MM.1S (cell line): ENCODE data around the gene EDN3.

Experiments used
- DNase-seq: peaks from one replicate; pipeline ENCODE4 v3.0.0-alpha.2; 2015
- H2AFZ ChIP-seq: fragments of 300-600 bp; sonication (generic); 2 replicates; pipeline ENCODE4 v1.6.0; 2016; ENCODE audit warnings: antibody characterized with exemption, low read length
- H3F3A ChIP-seq: fragments of 300-600 bp; sonication (generic); 2 replicates; pipeline ENCODE4 v1.6.1; 2016; ENCODE audit warnings: mild to moderate bottlenecking, antibody characterized with exemption, low read length, moderate library complexity, mixed read lengths; ENCODE audit not compliant: insufficient read depth
- H3K27ac ChIP-seq: fragments of 300-600 bp; sonication (generic); 2 replicates; pipeline ENCODE4 v1.5.1; 2016; ENCODE audit warnings: mild to moderate bottlenecking, low read length
- H3K27me3 ChIP-seq: fragments of 300-600 bp; sonication (generic); replicated peaks from 2 replicates; pipeline ENCODE4 v1.6.0; 2016; ENCODE audit warnings: low read length; ENCODE audit not compliant: insufficient read depth
- H3K36me3 ChIP-seq: fragments of 300-600 bp; sonication (generic); replicated peaks from 2 replicates; pipeline ENCODE4 v1.6.1; 2016; ENCODE audit warnings: mild to moderate bottlenecking, low read length, mixed read lengths; ENCODE audit not compliant: insufficient read depth
- H3K4me1 ChIP-seq: fragments of 300-600 bp; sonication (generic); 2 replicates; pipeline ENCODE4 v1.6.1; 2016; ENCODE audit warnings: low read length, mixed read lengths
- H3K4me2 ChIP-seq: fragments of 300-600 bp; sonication (generic); 2 replicates; pipeline ENCODE4 v1.6.0; 2016; ENCODE audit warnings: low read depth, low read length
- H3K4me3 ChIP-seq: fragments of 300-600 bp; sonication (generic); 2 replicates; pipeline ENCODE4 v1.5.1; 2016; ENCODE audit warnings: low read length, mixed read lengths
- H3K79me2 ChIP-seq: fragments of 300-600 bp; sonication (generic); 2 replicates; pipeline ENCODE4 v1.6.1; 2016; ENCODE audit warnings: mixed run types, low read length, mixed read lengths
- H3K9ac ChIP-seq: fragments of 300-600 bp; sonication (generic); 2 replicates; pipeline ENCODE4 v1.6.1; 2016; ENCODE audit warnings: low read length, mixed read lengths
- H3K9me2 ChIP-seq: fragments of 300-600 bp; sonication (generic); replicated peaks from 2 replicates; pipeline ENCODE4 v1.6.1; 2016; ENCODE audit warnings: mild to moderate bottlenecking, low read length, mixed read lengths; ENCODE audit not compliant: insufficient read depth
- H3K9me3 ChIP-seq: fragments of 300-600 bp; sonication (generic); replicated peaks from 2 replicates; pipeline ENCODE4 v1.6.1; 2016; ENCODE audit warnings: mild to moderate bottlenecking, low read length, mixed read lengths; ENCODE audit not compliant: insufficient read depth
- H4K20me1 ChIP-seq: fragments of 300-600 bp; sonication (generic); 2 replicates; pipeline ENCODE4 v1.6.1; 2016; ENCODE audit warnings: mild to moderate bottlenecking, low read length, moderate library complexity, mixed read lengths; ENCODE audit not compliant: insufficient read depth
- EZH2 ChIP-seq: fragments of 300-600 bp; sonication (generic); optimal IDR thresholded peaks from 2 replicates; pipeline ENCODE3; 2017; ENCODE audit warnings: low read depth, mild to moderate bottlenecking, antibody characterized with exemption, low read length, mixed read lengths
- EZH2phosphoT487 ChIP-seq: fragments of 300-600 bp; sonication (generic); IDR thresholded peaks from 2 replicates; pipeline ENCODE4 v1.6.1; 2018; ENCODE audit warnings: antibody characterized with exemption, low read length
- TF ChIP-seq, protein P1 (sequence below): fragments of 300-600 bp; sonication (generic); IDR thresholded peaks from 2 replicates; pipeline ENCODE4 v1.5.1; 2016; ENCODE audit warnings: antibody characterized with exemption, low read length, mixed read lengths

The EDN3 gene

DNA sequence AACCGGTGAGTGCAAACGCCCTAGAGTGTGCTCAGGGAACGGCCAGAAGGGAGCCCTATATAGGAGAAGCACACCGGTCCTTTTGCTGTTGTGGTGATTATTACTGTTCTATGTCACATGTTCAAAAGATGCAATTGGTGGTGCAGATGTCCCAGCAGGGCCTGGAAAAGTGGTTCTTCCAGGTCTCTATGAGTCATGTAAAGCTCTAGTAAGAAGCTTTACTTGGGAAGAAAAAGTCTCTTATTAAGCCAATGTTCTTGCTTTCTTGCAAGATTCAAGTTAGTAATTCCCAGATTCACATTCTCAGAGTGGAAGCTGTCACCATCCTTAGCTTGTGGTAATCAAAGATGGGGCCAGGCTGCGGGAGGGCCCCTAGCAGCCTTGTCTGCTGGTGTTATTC is 23.3 kb downstream of the EDN3 start:
- Histone ChIP-seq H2AFZ (no peak overlapping the region), H3K9me2 (no peaks in the 10 kb centered on the region), H4K20me1 (no peaks in the 10 kb centered on the region), H3K9ac (no peak overlapping the region), H3K9me3 (no peaks in the 10 kb centered on the region), H3F3A (no peaks in the 10 kb centered on the region), H3K79me2 (no peaks in the 10 kb centered on the region), H3K27me3 (peaks cover 93% of the 10 kb centered on the region), H3K4me3 (no peak overlapping the region), H3K4me2 (no peak overlapping the region), H3K36me3 (no peaks in the 10 kb centered on the region), H3K27ac (no peak overlapping the region), H3K4me1 (no peaks in the 10 kb centered on the region)
- DNase-seq, result no peak
- TF ChIP-seq EZH2phosphoT487 (no peak), EZH2 (no peak)
- TF ChIP-seq, protein P1, sequence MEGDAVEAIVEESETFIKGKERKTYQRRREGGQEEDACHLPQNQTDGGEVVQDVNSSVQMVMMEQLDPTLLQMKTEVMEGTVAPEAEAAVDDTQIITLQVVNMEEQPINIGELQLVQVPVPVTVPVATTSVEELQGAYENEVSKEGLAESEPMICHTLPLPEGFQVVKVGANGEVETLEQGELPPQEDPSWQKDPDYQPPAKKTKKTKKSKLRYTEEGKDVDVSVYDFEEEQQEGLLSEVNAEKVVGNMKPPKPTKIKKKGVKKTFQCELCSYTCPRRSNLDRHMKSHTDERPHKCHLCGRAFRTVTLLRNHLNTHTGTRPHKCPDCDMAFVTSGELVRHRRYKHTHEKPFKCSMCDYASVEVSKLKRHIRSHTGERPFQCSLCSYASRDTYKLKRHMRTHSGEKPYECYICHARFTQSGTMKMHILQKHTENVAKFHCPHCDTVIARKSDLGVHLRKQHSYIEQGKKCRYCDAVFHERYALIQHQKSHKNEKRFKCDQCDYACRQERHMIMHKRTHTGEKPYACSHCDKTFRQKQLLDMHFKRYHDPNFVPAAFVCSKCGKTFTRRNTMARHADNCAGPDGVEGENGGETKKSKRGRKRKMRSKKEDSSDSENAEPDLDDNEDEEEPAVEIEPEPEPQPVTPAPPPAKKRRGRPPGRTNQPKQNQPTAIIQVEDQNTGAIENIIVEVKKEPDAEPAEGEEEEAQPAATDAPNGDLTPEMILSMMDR, result no peak

DNA sequence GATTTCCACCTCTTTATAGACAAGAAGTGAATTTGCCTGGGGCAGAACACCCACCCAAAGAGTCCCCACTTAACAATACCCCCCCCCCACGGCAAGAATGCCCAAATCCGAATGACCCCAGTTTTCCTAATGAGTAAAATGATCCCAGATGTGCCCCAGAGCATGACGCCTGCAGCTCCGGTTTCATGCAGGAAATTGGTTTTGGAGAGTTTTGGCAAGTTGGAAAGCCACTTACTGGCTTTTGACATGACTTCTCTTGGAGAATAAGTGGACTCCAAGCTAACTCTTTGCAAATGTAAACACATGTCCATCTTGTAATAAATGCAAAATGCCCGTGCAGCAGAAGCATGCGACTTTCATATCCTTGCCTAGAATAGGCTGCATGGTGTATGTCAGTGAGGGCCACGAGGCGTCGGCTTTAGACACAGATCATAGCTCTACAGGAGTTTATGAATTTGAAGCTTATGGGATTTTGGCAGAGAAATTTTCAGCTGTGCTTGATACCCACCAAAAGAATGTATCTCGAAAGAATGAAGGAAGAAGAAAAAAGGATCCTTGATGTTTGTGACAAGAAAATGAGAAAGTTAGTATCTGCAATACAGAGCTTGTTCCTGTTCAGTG is 24.2 kb downstream of the EDN3 start:
- peaks cover 95% of the 10 kb centered on the region for H3K27me3 ChIP-seq
- no peak overlapping the region for H3K27ac ChIP-seq
- H3K9me3 ChIP-seq, result no peaks in the 10 kb centered on the region
- no peaks in the 10 kb centered on the region for H3K9me2 ChIP-seq
- DNase-seq, result no peak
- H4K20me1 ChIP-seq, result no peaks in the 10 kb centered on the region
- no peaks in the 10 kb centered on the region for H3K79me2 ChIP-seq
- H2AFZ ChIP-seq, result no peak overlapping the region
- TF ChIP-seq EZH2phosphoT487, result no peak
- TF ChIP-seq EZH2, result no peak
- no peak overlapping the region for H3K4me3 ChIP-seq
- H3F3A ChIP-seq, result no peaks in the 10 kb centered on the region
- no peaks in the 10 kb centered on the region for H3K36me3 ChIP-seq
- no peak overlapping the region for H3K4me2 ChIP-seq
- no peaks in the 10 kb centered on the region for H3K4me1 ChIP-seq
- H3K9ac ChIP-seq, result no peak overlapping the region

DNA sequence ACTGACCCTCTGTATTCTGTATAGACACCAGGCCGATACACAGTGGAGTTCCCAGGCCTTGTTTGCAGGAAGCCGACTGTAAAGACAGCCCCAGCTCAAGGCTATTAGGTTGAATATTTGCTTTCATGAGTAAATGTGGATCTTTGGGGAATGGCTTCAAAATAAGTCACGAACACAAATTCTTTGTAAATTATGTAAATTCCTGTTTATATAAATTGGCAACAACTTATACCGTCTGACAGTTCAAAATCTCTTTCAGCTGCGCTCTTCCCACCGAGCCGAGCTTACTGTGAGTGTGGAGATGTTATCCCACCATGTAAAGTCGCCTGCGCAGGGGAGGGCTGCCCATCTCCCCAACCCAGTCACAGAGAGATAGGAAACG is 24.7 kb downstream of the EDN3 start:
- no peak overlapping the region for H3K9ac ChIP-seq

DNA sequence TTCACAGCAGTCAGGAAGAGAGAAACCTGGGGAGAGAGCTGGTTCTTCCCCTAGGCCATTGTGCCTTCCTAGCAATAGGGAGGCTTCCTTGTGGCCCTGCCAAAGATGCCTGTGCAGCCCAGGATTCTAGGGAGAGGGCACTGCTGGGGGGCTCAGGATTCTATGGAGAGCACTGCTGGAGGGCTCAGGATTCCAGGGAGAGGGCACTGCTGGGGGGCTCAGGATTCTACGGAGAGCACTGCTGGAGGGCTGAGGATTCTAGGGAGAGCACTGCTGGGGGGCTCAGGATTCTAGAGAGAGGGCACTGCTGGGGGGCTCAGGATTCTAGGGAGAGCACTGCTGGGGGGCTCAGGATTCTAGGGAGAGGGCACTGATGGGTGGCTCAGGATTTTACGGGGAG is 25.8 kb downstream of the EDN3 start:
- H3K79me2 ChIP-seq, result no peaks in the 10 kb centered on the region
- H2AFZ ChIP-seq, result no peak overlapping the region
- H3K9ac ChIP-seq, result no peak overlapping the region
- H3F3A ChIP-seq, result no peaks in the 10 kb centered on the region
- H3K9me3 ChIP-seq, result no peaks in the 10 kb centered on the region
- no peak overlapping the region for H3K4me2 ChIP-seq
- H3K4me1 ChIP-seq, result no peaks in the 10 kb centered on the region
- H4K20me1 ChIP-seq, result no peaks in the 10 kb centered on the region
- H3K27me3 ChIP-seq, result peaks cover 93% of the 10 kb centered on the region
- no peaks in the 10 kb centered on the region for H3K36me3 ChIP-seq
- TF ChIP-seq EZH2 (no peak), EZH2phosphoT487 (no peak)
- TF ChIP-seq, protein P1, result no peak
- H3K9me2 ChIP-seq, result no peaks in the 10 kb centered on the region
- no peak overlapping the region for H3K4me3 ChIP-seq
- DNase-seq, result no peak
- no peak overlapping the region for H3K27ac ChIP-seq

More for the DNA sequence above, 24.7 kb downstream of the EDN3 start:
- Histone ChIP-seq H3K27ac (no peak overlapping the region), H3K4me2 (no peak overlapping the region), H3K27me3 (peaks cover 94% of the 10 kb centered on the region), H3K9me2 (no peaks in the 10 kb centered on the region), H4K20me1 (no peaks in the 10 kb centered on the region), H3K4me3 (no peak overlapping the region), H3F3A (no peaks in the 10 kb centered on the region), H3K9me3 (no peaks in the 10 kb centered on the region), H2AFZ (no peak overlapping the region), H3K4me1 (no peaks in the 10 kb centered on the region), H3K36me3 (no peaks in the 10 kb centered on the region), H3K79me2 (no peaks in the 10 kb centered on the region)
- no peak for DNase-seq
- TF ChIP-seq, protein P1, result no peak
- TF ChIP-seq EZH2phosphoT487 (no peak), EZH2 (no peak)
